ENCODE measurements around the gene CLTA.

DNA sequence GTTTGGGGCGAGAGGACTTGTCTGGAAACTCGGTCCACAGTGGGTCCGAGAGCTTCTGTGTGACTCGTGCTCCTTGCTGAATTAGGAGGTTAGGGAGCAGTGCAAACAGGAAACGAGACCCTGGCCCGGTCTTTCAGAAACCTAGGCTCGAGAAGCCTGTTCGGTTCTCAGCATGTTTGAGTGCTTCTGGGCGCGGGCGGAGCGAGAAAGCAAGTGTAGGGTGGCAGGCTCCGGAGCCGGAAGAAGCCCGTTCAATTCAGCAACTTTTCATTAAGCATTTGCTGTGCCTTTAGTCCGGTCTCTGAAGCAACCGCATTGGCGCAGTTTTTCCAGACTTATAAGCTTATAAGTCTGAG is 547 bp downstream of the CLTA start:
- no peak for TF ChIP-seq POLR2AphosphoS5 (IDR thresholded peaks at IDR 0.05)
- TF ChIP-seq EZH2 (IDR thresholded peaks at IDR 0.05; ENCODE audit: borderline replicate concordance, insufficient read depth, low read length, poor library complexity, severe bottlenecking) = no peak
- TF ChIP-seq, protein P1, sequence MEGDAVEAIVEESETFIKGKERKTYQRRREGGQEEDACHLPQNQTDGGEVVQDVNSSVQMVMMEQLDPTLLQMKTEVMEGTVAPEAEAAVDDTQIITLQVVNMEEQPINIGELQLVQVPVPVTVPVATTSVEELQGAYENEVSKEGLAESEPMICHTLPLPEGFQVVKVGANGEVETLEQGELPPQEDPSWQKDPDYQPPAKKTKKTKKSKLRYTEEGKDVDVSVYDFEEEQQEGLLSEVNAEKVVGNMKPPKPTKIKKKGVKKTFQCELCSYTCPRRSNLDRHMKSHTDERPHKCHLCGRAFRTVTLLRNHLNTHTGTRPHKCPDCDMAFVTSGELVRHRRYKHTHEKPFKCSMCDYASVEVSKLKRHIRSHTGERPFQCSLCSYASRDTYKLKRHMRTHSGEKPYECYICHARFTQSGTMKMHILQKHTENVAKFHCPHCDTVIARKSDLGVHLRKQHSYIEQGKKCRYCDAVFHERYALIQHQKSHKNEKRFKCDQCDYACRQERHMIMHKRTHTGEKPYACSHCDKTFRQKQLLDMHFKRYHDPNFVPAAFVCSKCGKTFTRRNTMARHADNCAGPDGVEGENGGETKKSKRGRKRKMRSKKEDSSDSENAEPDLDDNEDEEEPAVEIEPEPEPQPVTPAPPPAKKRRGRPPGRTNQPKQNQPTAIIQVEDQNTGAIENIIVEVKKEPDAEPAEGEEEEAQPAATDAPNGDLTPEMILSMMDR (IDR thresholded peaks at IDR 0.05; ENCODE audit: poor library complexity, severe bottlenecking) = no peak
- TF ChIP-seq, protein P2, sequence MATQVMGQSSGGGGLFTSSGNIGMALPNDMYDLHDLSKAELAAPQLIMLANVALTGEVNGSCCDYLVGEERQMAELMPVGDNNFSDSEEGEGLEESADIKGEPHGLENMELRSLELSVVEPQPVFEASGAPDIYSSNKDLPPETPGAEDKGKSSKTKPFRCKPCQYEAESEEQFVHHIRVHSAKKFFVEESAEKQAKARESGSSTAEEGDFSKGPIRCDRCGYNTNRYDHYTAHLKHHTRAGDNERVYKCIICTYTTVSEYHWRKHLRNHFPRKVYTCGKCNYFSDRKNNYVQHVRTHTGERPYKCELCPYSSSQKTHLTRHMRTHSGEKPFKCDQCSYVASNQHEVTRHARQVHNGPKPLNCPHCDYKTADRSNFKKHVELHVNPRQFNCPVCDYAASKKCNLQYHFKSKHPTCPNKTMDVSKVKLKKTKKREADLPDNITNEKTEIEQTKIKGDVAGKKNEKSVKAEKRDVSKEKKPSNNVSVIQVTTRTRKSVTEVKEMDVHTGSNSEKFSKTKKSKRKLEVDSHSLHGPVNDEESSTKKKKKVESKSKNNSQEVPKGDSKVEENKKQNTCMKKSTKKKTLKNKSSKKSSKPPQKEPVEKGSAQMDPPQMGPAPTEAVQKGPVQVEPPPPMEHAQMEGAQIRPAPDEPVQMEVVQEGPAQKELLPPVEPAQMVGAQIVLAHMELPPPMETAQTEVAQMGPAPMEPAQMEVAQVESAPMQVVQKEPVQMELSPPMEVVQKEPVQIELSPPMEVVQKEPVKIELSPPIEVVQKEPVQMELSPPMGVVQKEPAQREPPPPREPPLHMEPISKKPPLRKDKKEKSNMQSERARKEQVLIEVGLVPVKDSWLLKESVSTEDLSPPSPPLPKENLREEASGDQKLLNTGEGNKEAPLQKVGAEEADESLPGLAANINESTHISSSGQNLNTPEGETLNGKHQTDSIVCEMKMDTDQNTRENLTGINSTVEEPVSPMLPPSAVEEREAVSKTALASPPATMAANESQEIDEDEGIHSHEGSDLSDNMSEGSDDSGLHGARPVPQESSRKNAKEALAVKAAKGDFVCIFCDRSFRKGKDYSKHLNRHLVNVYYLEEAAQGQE (IDR thresholded peaks at IDR 0.05; ENCODE audit: borderline replicate concordance) = no peak

All from neural cell (in vitro differentiated cells).